ENCODE results near the gene OGFOD3.
A peak's percentile ranks its signal among the peaks of the same experiment; 100 is the strongest.

GRCh38 chr17:82424001-82424862, 5.8 kb upstream of the OGFOD3 start:
- peak; percentile 40 to 55 (median 51) for TF ChIP-seq CTCF (IDR thresholded peaks at IDR 0.05)
- no peak for TF ChIP-seq POLR2A (IDR thresholded peaks at IDR 0.05)
